COLO668 (cell line): ENCODE measurements around the gene CIC.
"Not testable (repeated sequence)": the region's sequence is repeated elsewhere in the genome, so short reads cannot be mapped to it uniquely, and the experiment has no call there.

Source experiments
- DNase-seq: peaks from one replicate; lab custom pipeline; 2025; ENCODE audit not compliant: unreplicated experiment; lab: John Stamatoyannopoulos, UW

CIC gene

DNA sequence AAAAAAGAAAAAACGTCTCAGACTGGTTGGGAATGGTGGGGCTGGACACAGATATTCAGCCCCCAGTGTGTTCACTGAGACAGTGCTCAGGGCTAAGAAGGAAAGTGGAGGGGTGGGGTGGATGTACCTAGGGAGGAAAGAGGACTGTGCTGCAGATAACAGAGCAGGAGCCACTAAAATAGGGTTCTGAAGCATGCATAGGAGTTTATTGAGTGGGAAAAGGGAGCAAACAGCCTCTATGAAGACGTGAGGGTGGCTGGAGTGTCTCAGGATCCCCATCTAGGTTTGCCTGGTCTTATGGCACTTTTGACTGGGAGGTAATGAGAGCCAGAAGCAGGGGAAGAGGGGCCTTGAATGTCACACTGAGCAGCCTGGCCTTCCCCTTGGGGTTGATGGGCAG lies 59.8 kb downstream of the CIC start:
- no peak for DNase-seq

DNA sequence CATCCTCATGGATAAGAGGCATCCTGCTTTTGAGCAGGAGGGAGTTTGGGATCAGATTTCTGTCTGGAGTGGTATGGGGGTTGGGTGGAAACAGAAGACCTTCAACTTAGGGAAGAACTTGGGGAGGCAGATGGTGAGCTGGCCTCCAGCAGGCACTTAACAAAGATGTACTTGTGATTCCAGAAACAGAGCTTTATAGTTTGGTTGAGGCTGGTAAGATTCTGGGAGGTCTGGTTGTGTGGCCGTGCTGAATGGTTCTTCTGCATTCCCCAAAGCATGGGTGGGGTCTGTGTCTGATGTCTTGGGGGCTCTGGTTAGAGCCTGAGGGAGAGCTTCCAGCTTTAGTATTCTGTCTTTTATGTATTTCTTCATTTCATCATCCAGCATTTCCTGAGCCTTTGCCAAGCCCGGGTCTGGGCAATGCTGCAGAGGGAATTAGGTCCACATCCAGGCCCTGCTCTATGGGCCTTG lies 61.2 kb downstream of the CIC start:
- no peak for DNase-seq

DNA sequence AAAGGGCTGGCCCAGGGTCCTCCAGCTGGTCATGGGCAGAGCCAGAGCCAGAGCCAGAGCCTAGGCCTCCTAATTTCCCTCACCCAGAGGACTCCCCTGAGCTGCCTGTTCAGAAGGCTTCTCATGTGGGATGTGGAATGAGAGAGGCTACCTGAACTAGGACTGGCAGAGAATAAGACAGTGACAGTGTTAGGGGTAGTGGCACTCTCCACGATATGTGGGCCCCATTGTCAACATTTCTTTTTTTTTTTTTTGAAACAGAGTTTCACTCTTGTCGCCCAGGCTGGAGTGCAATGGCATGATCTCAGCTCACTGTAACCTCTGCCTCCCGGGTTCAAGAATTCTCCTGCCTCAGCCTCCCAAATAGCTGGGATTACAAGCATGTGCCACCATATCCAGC lies 62.3 kb downstream of the CIC start:
- not testable (repeated sequence) for DNase-seq

DNA sequence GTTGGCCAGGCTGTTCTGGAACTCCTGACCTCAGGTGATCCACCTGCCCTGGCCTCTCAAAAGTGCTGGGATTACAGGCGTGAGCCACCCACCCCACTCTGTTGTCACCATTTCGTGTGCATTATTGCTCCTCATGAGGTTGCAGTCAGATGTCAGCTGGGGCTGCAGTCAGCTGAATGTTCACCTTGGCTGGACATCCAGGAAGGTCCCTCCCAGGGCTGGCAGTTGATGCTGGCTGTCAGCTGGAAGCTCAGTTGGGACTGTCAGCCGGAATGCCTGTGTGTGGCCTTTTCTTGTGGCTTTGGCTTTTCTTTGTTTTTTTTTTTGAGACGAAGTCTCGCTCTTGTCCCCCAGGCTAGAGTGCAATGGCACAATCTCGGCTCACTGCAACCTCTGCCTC lies 63.0 kb downstream of the CIC start:
- DNase-seq: no peak

DNA sequence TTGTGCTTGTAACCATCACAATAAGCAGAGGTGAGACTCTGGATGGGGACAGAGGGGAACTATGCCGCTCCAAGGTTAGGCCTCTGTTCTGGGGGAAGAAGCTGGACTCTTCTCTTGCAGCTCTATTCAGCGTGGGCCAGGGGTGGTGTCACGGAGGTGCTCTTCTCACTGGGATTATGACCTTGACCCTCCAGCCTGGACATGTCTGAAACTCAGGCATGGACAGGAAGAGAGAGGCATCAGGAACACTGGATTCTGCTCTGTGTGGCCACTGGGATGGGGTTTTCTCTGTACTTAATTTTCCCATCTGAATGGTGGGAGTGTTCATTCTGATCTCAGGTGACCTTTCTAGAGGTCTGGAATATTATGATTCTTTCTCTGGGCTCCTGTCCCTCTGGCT lies 64.0 kb downstream of the CIC start:
- no peak for DNase-seq

DNA sequence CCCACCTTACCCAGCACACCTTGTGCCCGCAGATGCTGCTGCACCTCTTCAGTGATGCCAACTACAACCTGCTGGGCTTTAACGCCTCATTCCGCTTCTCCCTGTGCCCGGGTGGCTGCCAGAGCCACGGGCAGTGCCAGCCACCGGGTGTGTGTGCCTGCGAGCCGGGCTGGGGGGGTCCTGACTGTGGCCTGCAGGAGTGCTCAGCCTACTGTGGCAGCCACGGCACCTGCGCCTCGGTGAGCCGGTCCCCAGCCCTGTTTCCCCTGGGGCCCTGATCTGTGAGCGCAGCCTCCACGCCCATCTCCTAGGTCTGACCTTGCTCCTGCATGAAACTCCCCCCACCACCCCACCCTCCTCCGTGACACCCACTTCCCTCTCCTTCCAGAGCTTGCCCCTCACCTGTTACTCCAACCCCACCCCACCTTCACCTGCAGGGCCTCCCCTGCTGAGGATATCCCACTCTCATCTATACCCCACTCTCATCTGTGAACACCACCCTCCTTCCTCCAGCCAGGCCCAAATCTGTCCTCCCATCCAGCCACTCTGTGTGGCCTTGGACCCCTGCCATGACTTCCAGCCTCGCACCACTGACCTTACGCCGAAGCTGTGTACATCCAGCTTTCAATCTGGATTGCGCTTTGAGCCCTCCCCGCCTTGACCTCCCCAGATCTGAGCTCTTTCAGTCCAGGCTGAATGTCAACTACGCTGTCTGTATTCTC lies 65.1 kb downstream of the CIC start:
- no peak for DNase-seq

DNA sequence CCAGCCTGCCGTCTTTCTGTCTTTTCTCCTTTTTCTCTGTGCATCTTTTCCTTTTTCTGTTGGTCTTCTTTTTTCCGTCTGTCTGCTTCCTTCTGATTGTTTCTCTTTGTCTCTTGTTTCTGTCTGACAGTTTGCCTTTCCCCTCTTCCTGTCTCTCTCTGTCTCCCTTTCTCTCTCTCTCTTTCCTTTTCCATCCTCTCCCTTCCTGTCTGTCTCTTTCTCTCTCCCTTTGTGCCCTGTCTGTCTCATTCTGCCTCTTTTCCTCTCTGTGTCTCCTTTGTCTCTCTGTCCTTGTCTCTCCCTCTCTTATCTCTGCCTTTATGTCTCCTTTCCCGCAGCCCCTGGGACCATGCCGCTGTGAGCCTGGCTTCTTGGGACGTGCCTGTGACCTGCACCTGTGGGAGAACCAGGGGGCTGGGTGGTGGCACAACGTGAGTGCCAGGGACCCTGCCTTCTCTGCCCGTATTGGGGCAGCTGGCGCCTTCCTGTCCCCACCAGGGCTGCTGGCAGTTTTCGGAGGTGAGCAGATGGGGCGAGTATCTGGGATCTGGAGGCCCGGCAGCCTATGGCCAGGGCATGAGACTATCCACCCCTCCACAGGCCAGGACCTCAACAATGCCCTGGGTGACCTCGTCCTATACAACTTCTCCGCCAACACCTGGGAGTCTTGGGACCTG lies 65.8 kb downstream of the CIC start:
- no peak for DNase-seq

DNA sequence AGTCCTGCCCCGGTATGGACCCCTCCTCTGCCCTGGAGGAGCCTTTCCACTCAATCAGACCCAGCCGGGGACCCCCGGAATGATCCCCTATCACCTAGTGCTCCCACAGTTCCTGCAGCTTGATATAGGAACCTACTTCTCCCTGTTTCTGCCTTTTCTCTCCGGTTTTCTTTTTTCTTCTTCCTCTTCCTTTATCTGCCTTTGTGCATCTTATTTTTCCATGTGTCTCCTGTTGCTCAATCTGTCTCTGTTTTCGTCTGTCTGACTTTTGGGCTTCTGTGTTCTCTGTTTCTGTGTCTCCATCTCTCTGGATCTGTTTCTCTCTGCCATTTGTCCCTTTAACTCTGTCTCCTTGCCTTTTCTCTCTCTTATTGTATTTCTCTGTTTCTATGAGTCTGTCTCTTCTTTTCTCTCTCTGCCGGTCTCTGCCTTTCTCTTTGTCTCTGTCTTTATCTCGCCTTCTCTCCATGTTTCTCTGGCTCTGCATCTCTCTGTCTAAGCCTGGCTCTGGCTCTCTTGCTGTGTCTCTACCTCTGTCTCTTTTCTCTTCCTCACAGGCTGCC lies 66.4 kb downstream of the CIC start:
- no peak for DNase-seq

DNA sequence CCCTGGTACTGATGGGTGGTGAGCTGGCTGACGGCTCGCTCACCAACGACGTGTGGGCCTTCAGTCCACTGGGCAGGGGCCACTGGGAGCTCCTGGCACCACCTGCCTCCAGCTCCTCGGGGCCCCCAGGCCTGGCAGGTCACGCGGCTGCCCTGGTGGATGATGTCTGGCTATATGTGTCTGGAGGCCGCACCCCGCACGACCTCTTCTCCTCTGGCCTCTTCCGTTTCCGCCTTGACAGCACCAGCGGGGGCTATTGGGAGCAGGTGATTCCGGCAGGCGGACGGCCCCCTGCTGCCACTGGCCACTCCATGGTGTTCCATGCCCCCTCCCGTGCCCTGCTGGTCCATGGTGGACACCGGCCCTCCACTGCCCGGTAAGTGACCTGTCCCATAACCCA lies 66.9 kb downstream of the CIC start:
- no peak for DNase-seq

DNA sequence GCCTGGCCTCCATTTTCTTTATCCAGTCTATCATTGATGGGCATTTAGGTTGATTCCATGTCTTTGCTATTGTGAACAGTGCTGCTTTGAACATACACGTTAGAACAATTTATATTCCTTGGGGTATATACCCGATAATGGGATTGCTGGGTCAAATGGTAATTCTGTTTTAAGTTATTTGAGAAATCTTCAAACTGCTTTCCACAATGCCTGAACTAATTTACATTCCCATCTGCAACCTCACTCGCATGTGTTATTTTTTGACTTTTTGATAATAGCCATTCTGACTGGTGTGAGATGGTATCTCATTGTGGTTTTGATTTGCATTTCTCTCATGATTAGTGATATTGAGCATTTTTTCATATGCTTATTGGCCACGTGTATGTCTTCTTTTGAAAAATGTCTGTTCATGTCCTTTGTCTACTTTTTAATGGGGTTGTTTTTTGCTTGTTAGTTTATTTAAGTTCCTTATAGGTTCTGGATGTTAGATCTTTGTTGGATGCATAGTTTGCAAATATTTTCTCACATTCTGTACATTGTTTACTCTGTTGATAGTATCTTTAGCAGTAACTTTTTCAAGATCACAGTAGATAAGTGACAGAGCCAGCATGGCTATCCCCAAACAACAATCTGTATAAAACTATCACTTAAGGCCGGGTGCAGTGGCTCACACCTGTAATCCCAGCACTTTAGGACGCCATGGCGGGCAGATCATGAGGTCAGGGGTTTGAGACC lies 70.2 kb downstream of the CIC start:
- not testable (repeated sequence) for DNase-seq

DNA sequence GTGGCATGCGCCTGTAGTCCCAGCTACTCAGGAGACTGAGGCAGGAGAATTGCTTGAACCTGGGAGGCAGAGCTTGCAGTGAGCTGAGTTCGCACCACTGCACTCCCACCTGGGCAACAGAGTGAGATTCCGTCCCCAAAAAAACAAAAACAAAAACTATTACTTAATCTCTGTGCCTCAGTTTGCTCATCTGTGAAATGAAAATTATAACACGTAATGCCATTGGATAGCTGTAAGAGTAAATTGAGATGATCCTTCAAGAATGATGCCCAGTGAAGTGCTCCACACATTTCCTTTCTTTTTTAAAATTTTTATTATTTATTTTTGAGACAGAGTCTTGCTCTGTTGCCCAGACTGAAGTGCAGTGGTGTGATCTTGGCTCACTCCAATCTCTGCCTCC lies 70.9 kb downstream of the CIC start:
- DNase-seq: not testable (repeated sequence)

DNA sequence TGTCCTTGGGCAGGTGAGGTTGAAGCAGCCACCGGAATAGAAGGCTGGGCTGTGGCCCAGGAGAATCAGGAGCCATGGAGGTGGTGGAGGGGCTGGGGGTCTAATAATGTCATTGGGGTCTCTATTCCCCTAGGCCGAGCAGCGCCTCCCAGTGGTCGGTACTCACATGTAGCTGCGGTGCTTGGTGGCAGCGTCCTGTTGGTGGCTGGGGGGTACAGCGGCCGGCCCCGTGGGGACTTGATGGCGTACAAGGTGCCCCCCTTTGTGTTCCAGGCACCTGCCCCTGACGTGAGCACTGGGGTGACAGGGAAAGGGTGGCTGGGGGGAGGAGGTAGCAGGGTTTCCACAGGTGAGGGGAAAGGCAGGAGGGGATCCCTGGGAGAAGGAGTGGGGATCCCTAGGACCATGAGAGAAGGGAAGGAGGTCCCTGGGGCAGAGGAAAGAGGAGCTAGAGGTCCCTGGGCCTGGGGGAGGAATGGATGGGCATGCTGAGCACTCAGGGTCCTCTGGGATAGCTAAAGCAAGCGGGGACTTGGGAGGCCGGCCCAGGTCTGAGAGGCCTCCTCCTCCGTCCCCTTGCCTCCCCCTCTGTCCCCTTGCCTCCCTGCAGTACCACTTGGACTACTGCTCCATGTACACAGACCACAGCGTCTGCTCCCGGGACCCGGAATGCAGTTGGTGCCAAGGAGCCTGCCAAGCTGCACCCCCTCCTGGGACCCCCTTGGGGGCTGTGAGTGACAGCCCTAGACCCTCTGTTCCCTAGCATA lies 74.5 kb downstream of the CIC start:
- no peak for DNase-seq

DNA sequence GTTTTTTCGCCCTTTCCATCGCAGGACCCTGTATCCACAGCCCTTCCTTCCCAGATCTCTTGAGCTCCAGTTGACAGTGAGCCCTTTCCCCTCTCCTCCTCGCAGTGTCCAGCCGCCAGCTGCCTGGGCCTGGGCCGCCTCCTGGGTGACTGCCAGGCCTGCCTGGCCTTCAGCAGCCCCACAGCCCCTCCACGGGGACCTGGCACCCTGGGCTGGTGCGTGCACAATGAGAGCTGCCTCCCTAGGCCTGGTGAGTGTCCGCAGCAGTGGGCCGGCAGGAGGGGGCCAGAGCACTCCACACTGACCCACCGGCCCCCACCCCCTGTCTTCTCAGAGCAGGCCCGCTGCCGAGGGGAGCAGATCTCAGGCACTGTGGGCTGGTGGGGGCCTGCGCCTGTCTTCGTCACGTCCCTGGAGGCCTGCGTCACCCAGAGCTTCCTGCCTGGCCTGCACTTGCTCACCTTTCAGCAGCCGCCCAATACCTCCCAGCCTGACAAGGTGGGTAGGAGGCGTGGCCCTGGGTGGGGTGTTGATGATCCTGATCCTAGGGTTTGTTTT lies 75.4 kb downstream of the CIC start:
- no peak for DNase-seq
